Stomach smooth muscle (tissue), 2 donors: ENCODE data around the gene SSH2.
"Not testable (repeated sequence)": the region's sequence is repeated elsewhere in the genome, so short reads cannot be mapped to it uniquely, and the experiment has no call there.

Source experiments
- H3K27ac ChIP-seq: one replicate; pipeline ENCODE4 v1.7.0; 2013; ENCODE audit warnings: mild to moderate bottlenecking, low read length, inconsistent platforms
- H3K27me3 ChIP-seq, 2 donors: one replicate each; pipeline ENCODE4 v1.7.0; 2013; ENCODE audit warnings: low read length in 2 of 2; ENCODE audit not compliant: insufficient read depth in 2 of 2, control insufficient read depth in 1 of 2
- H3K36me3 ChIP-seq, 2 donors: one replicate each; pipeline ENCODE4 v1.7.0; 2013; ENCODE audit warnings: low read length in 2 of 2; ENCODE audit not compliant: control insufficient read depth in 2 of 2, insufficient read depth in 2 of 2
- H3K4me1 ChIP-seq: one replicate; pipeline ENCODE4 v1.7.0; 2013; ENCODE audit warnings: low read length; ENCODE audit not compliant: control insufficient read depth, insufficient read depth
- H3K4me3 ChIP-seq, 2 donors: one replicate each; pipeline ENCODE4 v1.7.0; 2013; ENCODE audit warnings: low read length in 2 of 2
- H3K9ac ChIP-seq, 2 donors: one replicate each; pipeline ENCODE4 v1.7.0; 2013; ENCODE audit warnings: low read length in 2 of 2, mild to moderate bottlenecking in 1 of 2
- H3K9me3 ChIP-seq, 2 donors: one replicate each; pipeline ENCODE4 v1.7.0; 2013; ENCODE audit warnings: low read length in 2 of 2; ENCODE audit not compliant: control insufficient read depth in 2 of 2
- donor health status: healthy.
- donor health status: Pancreatic carcinoma.

The SSH2 gene

DNA sequence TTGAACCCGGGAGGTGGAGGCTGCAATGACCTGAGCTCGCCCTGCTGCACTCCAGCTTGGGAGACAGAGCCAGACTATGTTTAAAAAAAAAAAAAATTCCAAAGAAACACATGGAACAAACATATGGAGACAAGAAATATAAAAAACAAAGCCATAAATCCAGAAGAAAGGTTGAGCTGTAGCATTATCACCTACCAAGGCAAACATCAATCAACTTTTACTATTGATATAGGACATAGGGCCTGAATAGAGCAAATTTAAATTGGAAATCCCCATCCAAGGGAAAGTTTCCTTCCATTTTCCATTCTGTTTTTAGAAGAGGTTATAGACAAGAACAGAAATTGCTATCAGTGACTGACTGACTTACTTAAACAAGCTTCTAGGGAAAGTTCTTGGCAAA lies 56.6 kb downstream of the SSH2 start:
- Histone ChIP-seq H3K4me1 (no peaks in the 10 kb centered on the region), H3K4me3 (no peak overlapping the region), H3K27me3 (no peaks in the 10 kb centered on the region), H3K9ac (no peak overlapping the region), H3K36me3 (no peaks in the 10 kb centered on the region), H3K9me3 (peaks cover 0 to 3% of the 10 kb centered on the region in 2 donors), H3K27ac (no peak overlapping the region)

DNA sequence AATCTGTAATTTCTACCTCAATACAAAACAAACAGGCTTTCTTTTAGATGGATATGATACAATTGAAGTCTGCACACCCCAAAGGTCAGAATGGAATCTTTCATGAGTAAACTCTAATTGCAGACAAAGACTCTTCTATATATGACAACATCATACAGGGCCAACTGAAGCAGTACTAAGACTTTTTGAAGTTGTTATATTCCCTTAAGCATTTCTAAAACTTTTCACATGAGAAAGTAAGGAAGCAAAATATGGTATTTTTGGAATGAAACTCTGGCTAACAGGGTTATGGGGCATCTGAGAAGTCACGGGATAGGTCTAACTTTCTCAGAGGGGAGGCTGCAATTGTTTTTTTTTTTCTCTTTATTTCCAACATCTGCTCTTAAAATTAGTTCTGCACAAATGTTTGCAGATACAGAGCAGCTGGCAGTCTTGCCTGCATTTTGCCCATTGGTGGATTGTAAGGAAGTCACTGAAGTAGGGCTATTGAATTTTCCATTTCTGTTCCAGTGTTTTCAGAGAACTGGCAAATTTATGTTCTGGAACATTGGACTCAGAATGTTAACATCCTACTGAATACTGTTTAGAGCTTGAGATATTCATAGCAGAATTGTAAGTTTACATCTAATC lies 59.1 kb downstream of the SSH2 start:
- Histone ChIP-seq H3K36me3 (no peaks in the 10 kb centered on the region), H3K9ac (no peak overlapping the region)

DNA sequence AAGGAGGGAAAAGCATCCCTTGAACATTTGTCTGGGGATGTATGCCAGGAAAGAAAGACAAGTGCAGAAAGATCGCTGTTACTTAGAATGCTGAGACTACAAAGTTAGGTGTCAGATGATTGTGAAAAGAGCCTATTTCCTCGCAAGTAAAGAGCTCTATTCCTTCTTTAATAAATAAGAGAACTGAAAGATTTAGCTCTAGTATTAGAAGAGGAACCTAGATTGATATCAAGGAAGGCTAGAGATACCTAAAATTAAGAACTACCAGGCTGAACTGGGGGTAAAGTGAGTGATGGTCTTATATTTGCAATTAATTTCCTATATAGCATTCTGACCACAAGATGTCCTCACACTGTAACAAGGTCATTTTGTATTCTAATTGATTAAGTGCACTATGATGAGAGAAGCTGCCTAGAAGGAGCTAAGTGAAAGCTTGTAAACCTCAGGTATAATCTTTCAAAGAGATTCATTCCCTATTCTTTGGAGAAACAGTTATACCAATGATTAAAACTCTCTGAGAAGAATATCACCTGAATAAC lies 62.3 kb downstream of the SSH2 start:
- no peak overlapping the region for H3K27ac ChIP-seq
- H3K4me3 ChIP-seq: no peak overlapping the region
- no peak overlapping the region for H3K9ac ChIP-seq
- no peaks in the 10 kb centered on the region for H3K4me1 ChIP-seq
- no peaks in the 10 kb centered on the region for H3K9me3 ChIP-seq
- H3K27me3 ChIP-seq: no peaks in the 10 kb centered on the region
- no peaks in the 10 kb centered on the region for H3K36me3 ChIP-seq

More for the DNA sequence above, 59.1 kb downstream of the SSH2 start:
- Histone ChIP-seq H3K4me1 (no peaks in the 10 kb centered on the region), H3K4me3 (no peak overlapping the region), H3K27ac (no peak overlapping the region), H3K27me3 (no peaks in the 10 kb centered on the region), H3K9me3 (peaks cover 0 to 3% of the 10 kb centered on the region in 2 donors)

DNA sequence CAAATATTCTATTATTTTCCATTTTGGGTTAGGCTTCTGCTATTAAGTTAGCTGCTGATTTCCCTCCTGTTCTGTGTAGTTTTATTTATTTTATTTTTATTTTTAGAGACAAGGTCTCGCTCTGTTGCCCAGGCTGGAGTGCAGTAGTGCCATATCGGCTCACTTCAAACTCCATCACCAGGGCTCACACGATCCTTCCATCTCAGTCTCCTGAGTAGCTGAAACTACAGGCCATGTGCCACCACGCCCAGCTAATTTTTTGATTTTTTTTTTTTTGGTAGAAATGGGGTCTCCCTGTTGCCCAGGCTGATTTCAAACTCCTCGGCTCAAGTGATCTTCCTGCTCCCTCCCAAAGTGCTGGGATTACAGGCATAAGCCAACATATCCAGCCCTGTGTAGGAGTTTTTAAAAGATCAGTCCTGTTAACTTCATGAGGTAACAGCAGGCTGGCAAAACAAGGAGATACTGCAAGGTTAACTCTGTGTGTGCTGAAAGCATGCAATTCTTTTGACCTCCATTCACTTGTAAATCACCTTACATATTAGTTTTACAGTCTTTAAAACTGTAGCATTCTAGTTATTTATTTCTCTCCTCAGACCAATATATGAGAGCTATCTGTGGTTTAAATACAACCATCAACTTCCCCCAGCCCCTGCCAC lies 63.2 kb downstream of the SSH2 start:
- no peak overlapping the region for H3K27ac ChIP-seq
- H3K9ac ChIP-seq: no peak overlapping the region
- H3K9me3 ChIP-seq: no peaks in the 10 kb centered on the region

DNA sequence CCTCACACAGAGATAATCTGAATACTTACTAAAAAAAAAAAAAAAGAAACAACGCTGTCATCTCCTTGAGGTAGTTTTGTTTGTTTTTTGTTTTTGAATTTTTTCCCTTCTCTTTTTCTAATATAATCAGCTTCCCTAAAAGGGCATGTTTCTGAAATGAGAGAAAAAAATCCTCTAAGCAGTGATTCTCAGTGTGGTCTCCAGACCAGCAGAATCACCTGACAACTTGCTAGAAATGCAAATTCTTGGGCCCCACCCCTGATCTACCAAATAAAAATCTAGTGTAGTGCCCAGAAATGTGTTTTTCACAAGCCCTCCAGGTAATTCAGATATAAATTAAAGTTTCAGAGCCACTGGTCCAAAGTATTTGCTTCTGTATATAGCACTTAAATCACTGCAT lies 65.4 kb downstream of the SSH2 start:
- no peaks in the 10 kb centered on the region for H3K9me3 ChIP-seq
- H3K4me3 ChIP-seq: no peak overlapping the region
- no peak overlapping the region for H3K9ac ChIP-seq
- no peaks in the 10 kb centered on the region for H3K36me3 ChIP-seq
- H3K27me3 ChIP-seq: no peaks in the 10 kb centered on the region
- H3K4me1 ChIP-seq: no peaks in the 10 kb centered on the region
- H3K27ac ChIP-seq: no peak overlapping the region

More for the DNA sequence above, 63.2 kb downstream of the SSH2 start:
- Histone ChIP-seq H3K36me3 (no peaks in the 10 kb centered on the region), H3K27me3 (no peaks in the 10 kb centered on the region), H3K4me1 (no peaks in the 10 kb centered on the region), H3K4me3 (no peak overlapping the region)

DNA sequence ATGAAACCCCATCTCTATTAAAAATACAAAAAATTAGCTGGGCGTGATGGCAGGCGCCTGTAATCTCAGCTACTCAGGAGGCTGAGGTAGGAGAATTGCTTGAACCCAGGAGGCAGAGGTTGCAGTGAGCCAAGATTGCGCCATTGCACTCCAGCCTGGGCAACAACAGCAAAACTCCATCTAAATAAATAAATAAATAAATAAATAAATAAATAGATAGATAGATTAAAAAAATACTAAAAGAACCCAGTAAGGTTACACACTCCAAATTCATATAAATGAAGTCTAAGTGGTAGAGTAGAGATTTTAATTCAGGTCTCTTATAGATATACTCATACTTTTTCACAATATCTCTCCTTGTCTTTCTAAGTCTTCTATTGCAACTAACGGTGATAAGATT lies 65.9 kb downstream of the SSH2 start:
- H3K4me3 ChIP-seq, H3K9ac ChIP-seq, H3K27ac ChIP-seq, H3K36me3 ChIP-seq, H3K27me3 ChIP-seq, H3K4me1 ChIP-seq, H3K9me3 ChIP-seq: not testable (repeated sequence)

DNA sequence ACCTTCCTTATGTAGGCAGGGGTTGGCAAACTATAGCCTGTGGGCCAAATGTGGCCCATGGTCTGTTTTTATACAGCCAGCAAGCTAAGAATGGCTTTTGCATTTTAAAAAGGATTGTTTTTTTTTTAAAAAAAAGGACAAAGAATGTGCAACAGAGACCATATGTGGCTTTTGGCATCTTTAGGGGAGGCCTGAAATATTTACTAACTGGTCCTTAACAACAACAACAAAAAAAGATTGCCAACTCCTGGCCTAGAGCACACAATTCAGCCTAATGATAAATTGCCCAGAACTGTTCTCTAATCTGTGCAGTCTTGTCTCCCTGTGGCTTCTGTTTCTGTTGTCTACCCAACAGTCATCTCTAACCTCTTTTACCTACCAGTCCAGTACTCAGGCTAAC lies 67.1 kb downstream of the SSH2 start:
- no peaks in the 10 kb centered on the region for H3K27me3 ChIP-seq
- no peaks in the 10 kb centered on the region for H3K36me3 ChIP-seq
- H3K4me3 ChIP-seq: no peak overlapping the region
- no peaks in the 10 kb centered on the region for H3K9me3 ChIP-seq
- no peak overlapping the region for H3K27ac ChIP-seq
- H3K9ac ChIP-seq: no peak overlapping the region
- no peaks in the 10 kb centered on the region for H3K4me1 ChIP-seq

DNA sequence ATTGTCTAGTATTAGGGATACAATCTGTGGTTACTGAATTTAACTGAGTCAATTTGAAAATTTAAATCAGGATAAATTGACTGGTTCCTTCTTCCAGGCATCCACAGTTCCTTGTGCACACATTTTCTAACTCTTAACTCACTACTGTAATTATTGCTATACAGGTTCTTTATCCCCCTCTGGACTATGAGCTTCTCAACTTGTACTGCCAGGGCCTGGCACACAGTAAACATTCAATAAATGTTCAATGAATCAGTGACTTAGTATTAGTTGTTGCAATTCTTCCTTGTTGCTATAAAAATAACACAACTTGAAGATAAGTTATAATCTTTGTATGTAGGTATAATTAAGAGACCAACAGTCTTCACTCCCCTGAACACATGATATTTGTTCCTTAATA lies 67.9 kb downstream of the SSH2 start:
- Histone ChIP-seq H3K27me3 (no peaks in the 10 kb centered on the region), H3K4me3 (no peak overlapping the region), H3K9ac (no peak overlapping the region), H3K27ac (no peak overlapping the region), H3K4me1 (no peaks in the 10 kb centered on the region), H3K36me3 (no peaks in the 10 kb centered on the region), H3K9me3 (no peaks in the 10 kb centered on the region)

DNA sequence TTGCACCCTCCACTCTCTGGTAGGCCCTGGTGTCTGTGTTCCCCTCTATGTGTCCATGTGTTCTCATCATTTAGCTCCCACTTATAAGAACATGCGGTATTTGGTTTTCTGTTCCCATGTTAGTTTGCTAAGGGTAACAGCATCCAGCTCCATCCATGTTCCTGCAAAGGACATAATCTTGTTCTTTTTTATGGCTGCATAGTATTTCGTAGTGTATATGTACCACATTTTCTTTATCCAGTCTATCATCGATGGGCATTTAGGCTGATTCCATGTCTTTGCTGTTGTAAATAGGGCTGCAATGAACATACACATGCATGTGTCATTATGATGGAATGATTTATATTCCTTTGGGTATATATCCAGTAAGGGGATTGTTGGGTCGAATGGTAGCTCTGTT lies 70.6 kb downstream of the SSH2 start:
- H3K27ac ChIP-seq, H3K9me3 ChIP-seq, H3K4me3 ChIP-seq, H3K4me1 ChIP-seq, H3K9ac ChIP-seq, H3K27me3 ChIP-seq, H3K36me3 ChIP-seq: not testable (repeated sequence)

DNA sequence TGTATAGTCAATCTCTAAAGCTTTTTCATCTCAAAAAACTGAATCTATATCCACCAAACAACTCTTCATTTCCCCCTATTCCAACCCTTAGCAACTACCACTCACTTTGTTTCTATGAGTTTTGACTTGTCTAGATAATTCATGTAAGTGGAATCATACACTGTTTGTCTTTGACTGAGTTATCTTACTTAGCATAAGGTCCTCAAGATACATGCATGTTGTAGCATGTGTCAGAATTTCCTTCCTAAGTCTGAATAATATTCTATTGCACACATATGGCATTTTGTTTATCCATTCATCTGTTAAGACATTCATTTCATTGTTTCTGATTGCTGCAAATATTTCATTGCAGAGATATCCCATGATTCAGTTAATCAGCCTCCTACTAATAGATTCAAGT lies 72.2 kb downstream of the SSH2 start:
- H3K27me3 ChIP-seq: no peaks in the 10 kb centered on the region
- no peaks in the 10 kb centered on the region for H3K4me1 ChIP-seq
- no peak overlapping the region for H3K4me3 ChIP-seq
- H3K36me3 ChIP-seq: no peaks in the 10 kb centered on the region
- H3K9me3 ChIP-seq: no peaks in the 10 kb centered on the region
- H3K27ac ChIP-seq: no peak overlapping the region
- H3K9ac ChIP-seq: no peak overlapping the region

DNA sequence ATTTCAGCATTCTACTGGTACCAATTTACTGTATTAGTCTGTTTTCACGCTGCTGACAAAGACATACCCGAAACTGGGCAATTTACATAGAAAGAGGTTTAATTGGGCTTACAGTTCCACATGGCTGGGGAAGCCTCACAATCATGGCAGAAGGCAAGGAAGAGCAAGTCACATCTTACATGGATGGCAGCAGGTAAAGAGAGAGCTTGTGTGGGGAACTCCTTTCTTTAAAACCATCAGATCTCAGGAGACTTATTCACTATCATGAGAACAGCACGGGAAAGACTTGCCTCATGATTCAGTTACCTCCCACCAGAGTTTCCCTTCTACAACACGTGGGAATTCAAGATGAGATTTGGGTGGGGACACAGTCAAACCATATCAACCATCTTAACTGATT lies 72.9 kb downstream of the SSH2 start:
- not testable (repeated sequence) for H3K9me3 ChIP-seq, H3K9ac ChIP-seq, H3K4me3 ChIP-seq, H3K4me1 ChIP-seq, H3K27ac ChIP-seq, H3K27me3 ChIP-seq, H3K36me3 ChIP-seq
